Measurements from ENCODE around the gene PIGL.

Gene PIGL

GRCh38 chr17:16354585-16354984 lies 137.6 kb downstream of the PIGL start:
- no peak for DNase-seq

- DNase-seq = no peak
Observed at GRCh38 chr17:16358394-16358793, 141.4 kb downstream of the PIGL start.

DNA sequence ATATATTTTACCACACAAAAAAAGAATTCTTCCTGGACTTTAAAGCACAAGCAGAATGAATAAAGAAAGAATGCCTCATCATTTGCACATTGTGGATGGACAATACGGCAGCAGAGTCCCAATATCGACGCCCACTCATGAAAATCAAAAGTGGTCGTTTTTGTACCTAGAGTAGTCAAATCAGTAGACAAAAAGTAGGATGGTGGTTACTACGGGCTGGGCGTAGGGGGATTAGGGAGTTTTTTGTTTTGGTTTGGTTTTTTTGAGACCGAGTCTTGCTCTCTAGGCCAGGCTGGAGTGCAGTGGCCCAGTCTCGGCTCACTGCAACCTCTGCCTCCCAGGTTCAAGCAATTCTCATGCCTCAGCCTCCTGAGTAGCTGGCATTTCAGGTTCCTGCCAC lies 144.9 kb downstream of the PIGL start:
- no peak for DNase-seq

DNA sequence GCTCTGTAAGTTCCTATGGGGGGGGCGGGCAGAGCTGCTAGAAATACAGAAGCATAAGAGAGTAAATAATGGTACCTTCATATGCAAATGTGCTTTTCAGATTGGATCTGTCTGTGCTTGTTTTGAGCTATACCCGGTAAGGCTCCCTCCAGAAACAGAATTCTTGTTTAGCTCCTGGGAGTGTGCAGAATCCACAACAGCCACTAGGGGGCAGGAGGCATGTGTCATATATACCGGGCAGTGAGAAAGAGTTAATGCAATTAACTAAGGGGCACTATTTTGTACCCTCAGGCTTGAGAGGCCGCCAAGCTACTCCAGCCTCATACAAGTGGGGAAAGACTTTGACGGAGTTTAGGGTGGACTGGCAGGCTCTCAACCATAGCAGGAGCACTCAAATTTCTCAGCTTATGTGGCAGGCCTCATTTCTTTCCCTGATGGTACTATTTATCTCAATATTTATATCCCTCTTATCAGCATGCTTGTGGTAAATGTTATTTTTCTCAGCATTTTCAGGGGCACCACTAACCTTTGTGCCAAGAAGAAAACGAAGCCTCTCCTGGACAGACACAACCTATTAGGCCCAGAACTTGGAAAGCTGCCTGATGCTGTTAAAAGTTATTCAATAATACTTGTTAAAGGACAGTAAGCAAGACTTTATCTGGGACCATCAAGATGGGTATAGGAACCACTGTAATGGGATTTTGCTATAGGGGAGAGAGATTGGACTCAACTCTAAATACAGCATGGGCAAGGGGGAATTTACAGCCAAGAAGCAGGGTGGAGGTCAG lies 146.9 kb downstream of the PIGL start:
- peak; percentile 64 to 66 for DNase-seq

GRCh38 chr17:16364625-16365024 lies 147.6 kb downstream of the PIGL start:
- no peak for DNase-seq

- no peak for DNase-seq
Observed at GRCh38 chr17:16371742-16372141, 154.7 kb downstream of the PIGL start.

DNA sequence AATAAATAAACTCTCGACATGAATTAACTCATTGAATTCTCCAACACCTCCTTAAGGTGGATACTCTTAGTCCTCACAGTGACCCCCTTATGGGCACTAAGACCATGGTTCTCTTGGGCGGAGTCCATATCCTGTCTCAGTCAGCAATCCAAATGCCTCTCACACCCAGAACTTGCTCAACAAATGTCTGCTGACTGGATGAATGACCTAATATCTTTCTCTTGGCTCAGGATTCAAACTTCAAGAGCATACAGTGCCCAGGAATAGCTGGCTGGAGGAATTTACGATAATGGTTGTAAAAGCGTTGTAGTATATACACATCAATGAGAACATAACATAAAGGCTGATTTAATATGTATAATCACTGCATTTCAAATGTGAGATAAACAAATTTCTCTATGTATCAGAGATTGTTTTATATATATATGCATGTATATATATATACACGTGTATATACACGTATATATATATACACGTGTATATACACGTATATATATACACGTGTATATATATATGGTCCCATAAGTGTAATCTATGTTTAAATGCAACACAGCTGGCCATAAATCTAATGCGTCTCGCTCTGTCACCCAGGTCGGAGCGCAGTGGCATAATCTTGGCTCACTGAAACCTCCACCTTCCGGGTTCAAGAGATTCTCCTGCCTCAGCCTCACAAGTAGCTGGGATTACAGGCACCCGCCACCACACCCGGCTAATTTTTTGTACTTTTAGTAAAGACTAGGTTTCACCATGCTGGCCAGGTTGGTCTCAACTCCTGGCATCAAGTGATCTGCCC lies 157.3 kb downstream of the PIGL start:
- DNase-seq = no peak

All from stimulated activated CD4-positive, alpha-beta T cell treated with anti-CD3 and anti-CD28 coated beads, Interleukin-4, amount 100 ng/mL, for 4 hours (primary cell).